GM19240 (cell line): Measurements from ENCODE around the gene TMEM11.

ENCODE experiments used
- DNase-seq: peaks from one replicate; pipeline ENCODE4 v3.0.0; 2011; ENCODE audit warnings: low spot score; ENCODE audit not compliant: insufficient read length

TMEM11 gene

GRCh38 chr17:21186399-21187187 lies 27.4 kb downstream of the TMEM11 start:
- no peak for DNase-seq

GRCh38 chr17:21185061-21185460 lies 28.9 kb downstream of the TMEM11 start:
- no peak for DNase-seq

GRCh38 chr17:21184570-21184969 lies 29.4 kb downstream of the TMEM11 start:
- no peak for DNase-seq

GRCh38 chr17:21183468-21183867 lies 30.5 kb downstream of the TMEM11 start:
- DNase-seq = no peak

GRCh38 chr17:21177854-21178600 lies 35.9 kb downstream of the TMEM11 start:
- DNase-seq = no peak

GRCh38 chr17:21177401-21177800 lies 36.6 kb downstream of the TMEM11 start:
- no peak for DNase-seq

- DNase-seq = no peak
Observed at GRCh38 chr17:21176773-21177395, 37.1 kb downstream of the TMEM11 start.

- no peak for DNase-seq
Observed at GRCh38 chr17:21174713-21175112, 39.2 kb downstream of the TMEM11 start.

GRCh38 chr17:21174186-21174585 lies 39.8 kb downstream of the TMEM11 start:
- no peak for DNase-seq

GRCh38 chr17:21173543-21173942 lies 40.4 kb downstream of the TMEM11 start:
- no peak for DNase-seq

- no peak for DNase-seq
Observed at GRCh38 chr17:21172846-21173245, 41.1 kb downstream of the TMEM11 start.

GRCh38 chr17:21171970-21172510 lies 41.9 kb downstream of the TMEM11 start:
- no peak for DNase-seq

- peak; percentile 22 for DNase-seq
Observed at GRCh38 chr17:21171309-21171922, 42.5 kb downstream of the TMEM11 start.

GRCh38 chr17:21170809-21171208 lies 43.2 kb downstream of the TMEM11 start:
- DNase-seq = no peak

- no peak for DNase-seq
Observed at GRCh38 chr17:21169496-21169895, 44.5 kb downstream of the TMEM11 start.

- no peak for DNase-seq
Observed at GRCh38 chr17:21168555-21168865, 45.5 kb downstream of the TMEM11 start.

- no peak for DNase-seq
Observed at GRCh38 chr17:21167303-21167702, 46.7 kb downstream of the TMEM11 start.

GRCh38 chr17:21166595-21167210 lies 47.3 kb downstream of the TMEM11 start:
- no peak for DNase-seq

GRCh38 chr17:21165922-21166594 lies 47.9 kb downstream of the TMEM11 start:
- no peak for DNase-seq

GRCh38 chr17:21164620-21165019 lies 49.3 kb downstream of the TMEM11 start:
- no peak for DNase-seq

GRCh38 chr17:21164216-21164615 lies 49.7 kb downstream of the TMEM11 start:
- no peak for DNase-seq
